ENCODE measurements around the gene TLE1.
"Not testable (repeated sequence)": the region's sequence is repeated elsewhere in the genome, so short reads cannot be mapped to it uniquely, and the experiment has no call there.

DNA sequence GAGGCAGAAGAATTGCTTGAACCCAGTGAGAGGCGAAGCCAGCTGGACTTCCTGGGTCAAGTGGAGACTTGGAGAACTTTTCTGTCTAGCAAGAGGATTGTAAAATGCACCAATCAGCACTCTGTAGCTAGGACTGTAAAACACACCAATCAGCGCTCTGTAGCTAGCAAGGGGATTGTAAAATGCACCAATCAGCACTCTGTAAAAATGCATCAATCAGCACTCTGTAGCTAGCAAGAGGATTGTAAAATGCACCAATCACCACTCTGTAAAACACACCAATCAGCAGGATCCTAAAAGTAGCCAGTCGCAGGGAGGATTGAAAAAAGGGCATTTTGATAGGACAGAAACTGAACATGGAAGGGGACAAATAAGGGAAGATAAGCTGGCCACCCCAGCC lies 41.2 kb upstream of the TLE1 start:
- TF ChIP-seq, protein P1, sequence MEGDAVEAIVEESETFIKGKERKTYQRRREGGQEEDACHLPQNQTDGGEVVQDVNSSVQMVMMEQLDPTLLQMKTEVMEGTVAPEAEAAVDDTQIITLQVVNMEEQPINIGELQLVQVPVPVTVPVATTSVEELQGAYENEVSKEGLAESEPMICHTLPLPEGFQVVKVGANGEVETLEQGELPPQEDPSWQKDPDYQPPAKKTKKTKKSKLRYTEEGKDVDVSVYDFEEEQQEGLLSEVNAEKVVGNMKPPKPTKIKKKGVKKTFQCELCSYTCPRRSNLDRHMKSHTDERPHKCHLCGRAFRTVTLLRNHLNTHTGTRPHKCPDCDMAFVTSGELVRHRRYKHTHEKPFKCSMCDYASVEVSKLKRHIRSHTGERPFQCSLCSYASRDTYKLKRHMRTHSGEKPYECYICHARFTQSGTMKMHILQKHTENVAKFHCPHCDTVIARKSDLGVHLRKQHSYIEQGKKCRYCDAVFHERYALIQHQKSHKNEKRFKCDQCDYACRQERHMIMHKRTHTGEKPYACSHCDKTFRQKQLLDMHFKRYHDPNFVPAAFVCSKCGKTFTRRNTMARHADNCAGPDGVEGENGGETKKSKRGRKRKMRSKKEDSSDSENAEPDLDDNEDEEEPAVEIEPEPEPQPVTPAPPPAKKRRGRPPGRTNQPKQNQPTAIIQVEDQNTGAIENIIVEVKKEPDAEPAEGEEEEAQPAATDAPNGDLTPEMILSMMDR (IDR thresholded peaks at IDR 0.05) = not testable (repeated sequence)
- not testable (repeated sequence) for TF ChIP-seq POLR2A (IDR thresholded peaks at IDR 0.05)

Data from stomach (tissue), 4 donors.